ENCODE data around the gene NLRP6.

- TF ChIP-seq POLR2AphosphoS5 (IDR thresholded peaks at IDR 0.05; ENCODE audit: insufficient read depth in 1 of 2, low read depth in 1 of 2) (no peak), CTCF (IDR thresholded peaks at IDR 0.05) (no peak), POLR2A (IDR thresholded peaks at IDR 0.05) (no peak)
Observed at GRCh38 chr11:295351-296170, 17.4 kb downstream of the NLRP6 start.
